HG02884 (cell line): ENCODE results near the gene PTPN18.
"Not testable (repeated sequence)": the region's sequence is repeated elsewhere in the genome, so short reads cannot be mapped to it uniquely, and the experiment has no call there.

Experiments used
- ATAC-seq: cut with Tn5 transposase; IDR thresholded peaks from one replicate; pipeline ENCODE4 v1.9.1; 2021; ENCODE audit warnings: mild to moderate bottlenecking, moderate library complexity; ENCODE audit not compliant: unreplicated experiment

PTPN18 gene, protein sequence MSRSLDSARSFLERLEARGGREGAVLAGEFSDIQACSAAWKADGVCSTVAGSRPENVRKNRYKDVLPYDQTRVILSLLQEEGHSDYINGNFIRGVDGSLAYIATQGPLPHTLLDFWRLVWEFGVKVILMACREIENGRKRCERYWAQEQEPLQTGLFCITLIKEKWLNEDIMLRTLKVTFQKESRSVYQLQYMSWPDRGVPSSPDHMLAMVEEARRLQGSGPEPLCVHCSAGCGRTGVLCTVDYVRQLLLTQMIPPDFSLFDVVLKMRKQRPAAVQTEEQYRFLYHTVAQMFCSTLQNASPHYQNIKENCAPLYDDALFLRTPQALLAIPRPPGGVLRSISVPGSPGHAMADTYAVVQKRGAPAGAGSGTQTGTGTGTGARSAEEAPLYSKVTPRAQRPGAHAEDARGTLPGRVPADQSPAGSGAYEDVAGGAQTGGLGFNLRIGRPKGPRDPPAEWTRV

DNA sequence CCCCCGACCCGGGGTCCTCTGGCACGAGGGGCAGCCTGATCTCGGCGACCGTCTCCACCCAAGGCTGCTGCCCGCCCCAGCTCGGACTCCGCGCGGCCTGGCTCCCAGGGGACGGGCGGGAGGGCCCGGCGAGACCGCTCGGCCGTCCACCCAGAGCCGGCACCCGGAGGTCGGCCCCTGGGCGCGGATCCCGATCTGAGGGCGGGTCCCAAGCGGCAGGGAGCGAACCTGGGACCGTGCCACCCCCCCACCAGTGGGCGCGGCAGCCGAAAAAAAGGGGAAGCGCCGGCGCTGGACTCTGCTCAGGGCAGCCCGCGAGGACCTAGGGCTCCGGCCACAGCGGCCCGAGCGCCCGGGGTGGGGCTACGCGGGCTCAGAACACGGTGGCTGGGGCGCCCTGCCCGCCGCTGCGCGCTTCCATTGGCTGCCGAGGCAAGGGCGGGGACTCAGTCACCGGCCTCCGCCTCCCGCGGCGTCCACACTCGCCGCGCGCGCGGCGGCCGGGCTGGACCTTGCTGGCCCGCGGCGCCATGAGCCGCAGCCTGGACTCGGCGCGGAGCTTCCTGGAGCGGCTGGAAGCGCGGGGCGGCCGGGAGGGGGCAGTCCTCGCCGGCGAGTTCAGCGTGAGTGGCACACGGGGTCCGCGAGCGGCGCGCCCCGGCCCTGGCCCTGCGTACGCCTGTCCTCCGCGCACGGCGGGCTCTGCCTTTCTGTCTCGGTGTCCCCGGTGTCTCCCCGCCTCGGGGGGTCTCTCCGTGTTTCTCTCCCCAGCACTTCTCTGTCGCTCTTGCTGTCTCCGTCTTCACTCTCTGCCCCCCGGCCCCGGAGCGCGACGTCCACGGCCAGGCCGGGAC, at the start of gene PTPN18:
TSS of gene PTPN18 (plus strand) at position 479 of the 854 bp plus-strand sequence. CDS start at position 531, 52 bp downstream.
- ATAC-seq: peak; percentile 95

DNA sequence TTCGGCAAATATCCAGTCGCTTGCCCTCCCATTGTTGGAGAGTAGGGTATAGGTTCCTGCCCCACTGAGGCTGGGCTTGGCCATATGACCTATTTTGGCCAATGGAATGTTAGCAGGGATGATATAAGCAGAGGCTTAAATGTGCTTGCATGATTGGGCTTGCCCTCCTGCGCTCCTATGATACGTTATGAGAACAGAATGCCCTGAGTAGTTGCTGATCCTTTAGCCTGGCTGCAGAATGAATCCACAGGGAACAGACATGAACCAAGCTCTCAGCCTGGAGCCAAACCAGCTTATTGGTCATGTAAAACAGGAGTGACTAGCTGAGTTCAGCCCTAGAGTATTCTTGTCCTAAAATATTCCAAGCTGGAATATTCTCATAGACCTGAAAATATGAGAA, 48.0 kb upstream of the PTPN18 start:
- ATAC-seq: no peak

GRCh38 chr2:130310881-130311280, 45.0 kb upstream of the PTPN18 start:
- ATAC-seq: no peak

DNA sequence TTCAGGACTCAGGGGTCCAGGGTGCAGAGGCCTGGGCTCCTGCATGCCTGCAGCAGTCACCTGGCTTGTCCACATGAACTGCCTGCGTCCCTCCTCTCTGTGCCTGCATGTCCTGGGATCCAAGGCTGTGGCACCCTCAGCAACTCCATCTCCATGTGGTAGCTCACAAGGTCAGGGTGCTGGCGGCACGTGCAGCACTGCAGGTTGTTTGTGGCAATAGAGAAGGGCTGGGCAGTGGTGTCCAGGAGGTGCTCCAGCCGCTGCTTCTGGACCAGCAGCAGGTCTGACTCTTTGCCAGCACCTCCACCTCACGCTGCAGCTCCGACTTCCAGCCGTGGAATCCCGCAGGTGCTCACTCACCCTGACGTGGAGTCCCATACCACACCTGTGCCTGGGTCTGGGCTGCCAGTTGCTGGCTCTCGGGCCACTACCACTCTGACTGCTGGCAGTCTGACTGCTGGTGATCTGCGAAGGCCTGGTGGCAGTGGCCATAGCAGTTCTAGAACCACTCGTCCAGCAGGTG, 42.0 kb upstream of the PTPN18 start:
- no peak for ATAC-seq

DNA sequence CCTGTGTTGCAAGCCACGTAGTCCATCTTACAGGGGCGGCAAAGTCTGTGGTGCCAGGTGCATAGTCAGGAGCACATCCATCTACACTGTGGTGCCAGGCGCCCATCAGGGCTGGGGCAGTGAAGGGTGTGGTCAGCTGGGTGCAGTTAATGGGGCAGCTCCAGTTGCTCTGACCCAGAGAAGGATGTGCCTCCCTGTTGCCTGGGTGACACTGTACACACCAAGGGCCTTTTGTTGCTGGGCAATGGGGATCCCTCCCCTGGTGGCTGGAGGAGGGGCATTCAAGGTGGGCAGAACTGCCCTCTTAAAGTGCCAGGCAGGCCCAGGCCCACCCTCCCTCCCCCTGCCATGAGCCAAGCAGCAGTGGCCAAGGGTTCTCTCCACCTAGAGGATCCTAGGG, 41.5 kb upstream of the PTPN18 start:
- ATAC-seq: no peak

- ATAC-seq: no peak
These were observed 39.3 kb upstream of the PTPN18 start for GRCh38 chr2:130316596-130316995.

- no peak for ATAC-seq
These were observed 37.0 kb upstream of the PTPN18 start for GRCh38 chr2:130318906-130319305.

DNA sequence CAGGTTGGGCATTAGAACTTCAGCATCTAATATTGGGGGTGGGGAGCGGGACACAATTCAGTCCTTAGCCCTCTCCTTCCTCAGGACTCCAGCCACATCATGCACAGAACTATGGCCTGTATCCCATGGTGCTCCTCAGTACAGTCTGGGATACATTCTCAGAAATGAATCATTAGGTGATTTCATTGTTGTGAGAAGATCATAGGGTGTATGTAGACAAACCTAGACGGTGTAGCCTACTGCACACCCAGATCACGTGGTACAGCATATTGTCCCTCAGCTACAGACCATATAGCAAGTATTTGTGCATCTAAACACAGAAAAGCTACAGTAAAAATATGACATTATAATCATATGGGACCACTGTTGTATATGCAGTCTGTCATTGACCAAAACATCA, 36.3 kb upstream of the PTPN18 start:
- no peak for ATAC-seq

DNA sequence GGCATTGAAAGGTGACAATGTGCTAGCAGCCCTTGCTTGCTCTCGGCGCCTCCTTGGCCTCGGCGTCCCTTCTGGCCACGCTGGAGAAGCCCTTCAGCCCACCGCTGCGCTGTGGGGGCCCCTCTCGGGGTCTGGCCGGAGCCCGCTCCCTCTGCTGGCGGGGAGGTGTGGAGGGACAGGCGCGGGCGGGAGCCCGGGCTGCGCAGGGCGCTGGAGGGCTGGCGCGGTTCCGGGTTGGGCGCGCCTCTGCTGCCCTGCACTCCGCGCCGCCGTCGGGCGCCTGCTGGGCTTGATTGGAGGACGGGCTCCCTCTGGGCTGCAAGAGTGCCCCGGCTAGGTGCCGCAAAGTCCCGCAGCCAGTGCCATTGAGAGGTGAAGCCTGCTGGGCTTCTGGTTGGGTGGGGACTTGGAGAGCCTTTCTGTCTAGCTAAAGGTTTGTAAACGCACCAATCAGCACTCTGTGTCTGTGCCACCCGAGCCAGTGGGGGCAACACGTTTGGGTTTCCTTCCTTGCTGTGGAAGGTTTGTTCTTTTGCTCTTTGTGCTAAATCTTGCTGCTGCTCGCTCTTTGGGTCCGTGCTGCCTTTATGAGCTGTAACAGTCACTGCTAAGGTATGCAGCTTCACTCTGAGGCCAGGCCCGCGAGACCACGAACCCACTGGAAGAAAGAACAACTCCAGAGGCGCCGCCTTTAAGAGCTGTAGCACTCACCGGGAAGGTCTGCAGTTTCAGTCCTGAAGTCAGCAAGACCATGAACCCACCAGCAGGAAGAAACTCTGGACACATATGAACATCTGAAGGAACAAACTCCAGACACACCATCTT, 27.9 kb upstream of the PTPN18 start:
- ATAC-seq: no peak

GRCh38 chr2:130328710-130329109, 27.1 kb upstream of the PTPN18 start:
- no peak for ATAC-seq

DNA sequence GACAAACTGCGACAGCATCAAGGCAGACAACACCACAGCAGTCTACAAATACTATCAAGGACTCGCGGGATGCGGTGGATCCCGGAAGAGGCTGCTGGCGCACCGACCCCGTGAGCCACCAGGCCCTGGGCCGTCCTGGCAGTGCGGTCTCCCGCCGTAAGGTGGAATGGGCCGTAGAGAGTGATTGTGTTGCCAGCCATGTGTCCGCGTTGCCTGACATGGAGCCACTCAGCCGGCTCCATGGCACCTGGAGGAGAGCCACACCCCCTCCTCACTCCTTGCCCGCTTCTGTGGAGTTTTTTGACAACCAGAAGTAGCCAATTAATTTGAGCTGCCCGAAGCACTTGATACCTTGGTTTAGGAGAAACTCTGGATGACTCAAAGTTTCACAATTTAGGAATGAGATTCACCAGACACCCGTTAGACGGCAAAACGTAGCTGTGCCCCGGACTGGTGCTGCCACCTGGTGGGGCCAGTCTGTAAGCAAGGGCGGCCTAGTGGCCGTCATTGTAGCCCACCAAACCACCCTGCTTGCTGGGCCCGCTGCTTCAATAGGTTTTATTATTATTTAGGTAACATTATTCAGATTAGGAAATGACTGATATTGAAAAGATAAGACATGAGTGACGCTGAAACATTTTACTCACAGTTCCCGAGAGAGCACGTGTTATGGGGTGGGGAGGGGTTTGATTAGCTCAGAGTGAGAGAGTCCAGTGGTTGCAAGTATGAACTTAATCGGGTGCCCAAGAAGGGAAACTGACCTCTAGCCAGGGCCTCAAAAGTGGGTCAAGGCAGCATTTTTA, 23.4 kb upstream of the PTPN18 start:
- peak; percentile 69 for ATAC-seq

DNA sequence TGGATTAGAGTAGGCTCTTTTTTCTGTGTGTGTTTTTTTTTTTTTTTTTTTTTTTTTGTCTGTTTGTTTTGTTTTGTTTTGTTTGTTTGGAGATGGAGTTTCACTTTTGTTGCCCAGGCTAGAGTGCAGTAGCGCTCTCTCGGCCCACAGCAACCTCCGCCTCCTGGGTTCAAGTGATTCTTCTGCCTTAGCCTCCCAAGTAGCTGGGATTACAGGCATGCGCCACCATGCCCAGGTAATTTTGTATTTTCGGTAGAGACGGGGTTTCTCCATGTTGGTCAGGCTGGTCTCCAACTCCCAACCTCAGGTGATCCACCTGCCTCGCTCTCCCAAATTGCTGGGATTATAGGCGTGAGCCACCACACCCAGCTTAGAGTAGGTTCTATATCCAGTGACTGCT, 22.6 kb upstream of the PTPN18 start:
- not testable (repeated sequence) for ATAC-seq

DNA sequence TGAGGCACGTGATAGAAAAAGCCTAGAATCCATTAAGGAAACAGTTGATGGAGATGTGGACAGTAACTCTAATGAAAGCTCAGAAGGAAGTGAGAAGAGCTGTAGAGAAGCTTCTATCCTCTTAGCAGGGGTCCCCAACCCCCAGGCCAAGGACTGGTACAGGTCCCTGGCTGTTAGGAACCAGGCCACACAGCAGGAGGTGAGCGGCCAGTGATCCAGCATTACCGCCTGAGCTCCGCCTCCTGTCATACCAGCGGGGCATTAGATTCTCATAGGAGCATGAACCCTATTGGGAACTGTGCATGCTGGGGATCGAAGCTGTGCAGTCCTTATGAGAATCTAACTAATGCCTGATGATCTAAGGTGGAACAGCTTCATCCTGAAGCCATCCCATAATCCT, 21.8 kb upstream of the PTPN18 start:
- no peak for ATAC-seq

DNA sequence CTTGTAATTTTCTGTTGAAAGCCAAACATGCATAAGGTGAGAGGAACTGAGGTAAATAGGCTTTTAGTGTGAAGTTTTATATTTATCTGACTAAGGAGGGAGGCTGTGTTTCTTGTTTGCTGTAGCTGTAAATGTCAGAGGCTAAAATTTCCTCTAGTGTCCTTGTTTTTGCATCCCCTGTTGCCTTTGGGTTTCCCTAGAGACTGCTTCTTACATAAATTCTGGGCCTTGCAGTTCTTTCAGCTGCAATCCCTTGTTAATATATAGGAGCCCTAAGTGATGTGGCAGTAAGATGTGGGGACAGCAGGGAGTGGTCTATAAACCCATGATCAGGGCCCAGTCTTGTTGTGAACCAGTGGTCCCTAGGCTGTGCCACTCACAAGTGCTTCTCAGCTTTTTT, 20.6 kb upstream of the PTPN18 start:
- no peak for ATAC-seq

DNA sequence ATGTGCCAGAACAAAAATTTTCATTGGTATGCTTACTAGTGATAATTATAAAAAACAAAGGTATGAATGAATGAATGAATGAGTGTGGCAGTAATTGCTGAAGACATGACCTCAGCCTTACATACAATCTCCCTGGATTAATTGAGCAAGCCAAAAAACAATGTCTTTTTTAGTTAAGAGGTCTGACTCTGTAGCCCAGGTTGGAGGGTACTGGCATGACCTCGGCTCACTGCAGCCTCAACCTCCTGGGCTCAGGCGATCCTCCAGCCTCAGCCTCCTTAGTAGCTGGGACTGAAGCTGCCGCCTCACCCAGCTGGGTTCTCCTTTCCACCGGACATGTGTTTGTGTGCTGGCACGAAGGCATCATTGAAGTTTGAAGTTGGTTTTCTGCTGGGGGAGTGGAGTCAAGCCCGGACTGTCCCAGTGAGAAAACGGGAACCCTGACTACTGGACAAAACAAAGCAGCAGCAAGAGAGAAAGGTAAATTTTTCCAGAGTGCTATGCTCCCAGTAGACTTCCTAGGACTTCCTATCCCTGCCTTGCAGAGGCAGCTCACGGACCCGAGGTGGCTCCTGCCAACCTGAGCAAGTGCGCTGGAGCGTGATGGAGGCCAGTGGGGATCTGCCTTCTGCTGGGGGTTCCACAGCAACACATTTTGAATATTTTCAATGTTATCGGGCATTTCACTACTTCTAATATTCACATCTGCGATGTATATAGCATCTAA, 19.5 kb upstream of the PTPN18 start:
- no peak for ATAC-seq

- ATAC-seq: no peak
These were observed 18.8 kb upstream of the PTPN18 start for GRCh38 chr2:130336877-130337734.

GRCh38 chr2:130337735-130338325, 18.0 kb upstream of the PTPN18 start:
- ATAC-seq: no peak

DNA sequence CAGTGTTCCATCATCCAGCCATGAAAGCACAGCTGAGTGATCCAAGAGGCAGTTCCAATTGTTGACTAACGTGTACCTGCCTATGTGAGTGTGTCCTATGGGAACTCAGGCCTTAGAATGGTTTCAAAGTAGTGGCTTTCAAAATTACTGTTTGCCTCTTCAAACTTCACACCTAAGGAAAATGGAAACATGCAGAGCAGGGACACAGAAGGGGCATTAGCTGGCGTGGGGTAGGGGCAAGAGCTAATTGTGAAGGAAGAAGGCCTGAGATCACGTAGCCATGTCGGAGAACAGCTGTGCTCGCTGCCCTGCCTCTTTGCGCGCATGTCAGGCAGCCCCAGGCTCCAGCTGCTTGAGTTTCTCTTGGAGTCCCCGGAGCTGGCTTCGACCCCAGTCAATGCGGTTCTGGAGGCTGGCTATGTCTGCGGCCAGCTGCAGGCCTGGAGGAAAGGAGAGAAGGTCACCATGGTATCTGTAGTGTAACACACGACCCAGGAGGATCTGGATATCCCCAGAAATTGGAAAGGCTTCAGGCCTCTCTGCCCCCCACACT, 17.0 kb upstream of the PTPN18 start:
- ATAC-seq: no peak
